ENCODE data around the gene NACAD.
"Not testable (repeated sequence)": the region's sequence is repeated elsewhere in the genome, so short reads cannot be mapped to it uniquely, and the experiment has no call there.

Gene NACAD

DNA sequence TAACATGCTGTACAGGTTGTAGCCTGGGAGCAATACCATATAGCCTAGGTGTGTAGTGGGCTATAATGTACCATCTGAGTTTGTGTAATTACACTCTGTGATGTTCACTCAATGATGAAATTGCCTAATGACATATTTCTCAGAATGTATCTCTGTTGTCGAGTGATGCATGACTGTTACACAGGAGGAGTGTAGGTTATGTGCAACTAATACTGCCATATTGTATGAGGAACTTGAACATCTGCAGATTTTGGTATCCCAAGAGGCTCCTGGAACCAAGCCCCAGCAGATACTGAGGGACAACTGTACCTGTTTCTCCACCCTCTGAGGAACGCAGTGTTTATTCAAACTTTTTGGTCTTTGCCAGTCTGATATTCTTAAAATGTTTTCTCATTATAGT, 38.6 kb downstream of the NACAD start:
- no peak for DNase-seq

GRCh38 chr7:45048748-45049147, 40.0 kb downstream of the NACAD start:
- DNase-seq: no peak

DNA sequence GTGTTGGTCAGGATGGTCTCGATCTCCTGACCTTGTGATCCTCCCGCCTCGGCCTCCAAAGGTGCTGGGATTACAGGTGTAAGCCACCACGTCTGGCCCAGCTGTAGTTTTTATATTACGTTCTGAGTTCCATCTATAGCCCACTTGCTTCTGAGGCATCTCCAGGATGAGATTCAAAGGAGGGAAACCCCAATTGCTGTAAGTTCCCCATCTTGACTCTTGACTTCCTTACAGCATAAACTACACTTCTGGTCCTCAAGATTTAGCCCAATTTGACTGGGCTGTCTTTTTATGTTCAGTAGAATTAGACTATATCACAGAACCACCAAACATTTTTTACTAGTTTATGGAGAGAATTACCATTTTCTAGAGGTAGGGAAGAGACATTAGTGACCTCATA, 44.4 kb downstream of the NACAD start:
- DNase-seq: no peak

DNA sequence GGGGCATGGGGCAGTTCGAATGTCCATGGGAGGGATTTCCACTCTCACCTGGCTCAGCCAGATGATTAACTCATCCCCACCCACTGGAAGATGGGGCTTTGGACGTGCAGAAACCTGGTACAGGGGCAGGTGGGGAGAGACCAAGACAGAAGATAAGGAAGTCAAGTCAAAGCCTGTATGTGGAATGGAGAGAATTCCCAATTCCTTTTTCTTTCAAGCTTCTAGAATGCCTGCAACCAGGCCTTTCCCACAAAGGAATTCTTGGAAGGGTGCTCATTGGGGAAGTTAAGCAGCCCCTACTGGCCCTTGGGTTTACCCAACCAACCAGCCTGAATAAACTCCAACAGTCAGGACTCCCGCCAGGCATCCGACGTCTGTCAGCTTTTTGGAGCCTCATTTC, 49.7 kb downstream of the NACAD start:
- no peak for DNase-seq

DNA sequence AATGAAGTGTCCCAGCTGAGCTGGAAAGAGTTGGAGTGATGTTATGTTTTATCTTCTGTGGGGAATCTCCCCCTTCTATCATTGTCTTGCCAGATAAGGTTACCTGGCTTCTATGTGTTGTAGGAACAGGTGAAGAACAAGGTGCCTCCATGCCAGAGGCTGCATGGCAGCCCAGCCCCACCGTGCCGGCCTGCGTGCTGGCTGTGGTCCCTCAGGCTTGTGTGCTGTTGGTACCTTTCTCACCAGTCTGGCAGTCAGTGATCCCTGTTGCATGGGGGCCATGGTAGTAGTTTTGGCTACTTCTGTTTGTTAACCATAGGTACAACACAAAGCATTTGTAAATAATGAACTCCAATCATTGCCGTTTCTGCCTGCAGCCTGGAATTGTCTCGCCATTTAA, 50.9 kb downstream of the NACAD start:
- DNase-seq: no peak

GRCh38 chr7:45036796-45037195, 52.0 kb downstream of the NACAD start:
- DNase-seq: no peak

GRCh38 chr7:45036317-45036716, 52.5 kb downstream of the NACAD start:
- peak; percentile 3 for DNase-seq

DNA sequence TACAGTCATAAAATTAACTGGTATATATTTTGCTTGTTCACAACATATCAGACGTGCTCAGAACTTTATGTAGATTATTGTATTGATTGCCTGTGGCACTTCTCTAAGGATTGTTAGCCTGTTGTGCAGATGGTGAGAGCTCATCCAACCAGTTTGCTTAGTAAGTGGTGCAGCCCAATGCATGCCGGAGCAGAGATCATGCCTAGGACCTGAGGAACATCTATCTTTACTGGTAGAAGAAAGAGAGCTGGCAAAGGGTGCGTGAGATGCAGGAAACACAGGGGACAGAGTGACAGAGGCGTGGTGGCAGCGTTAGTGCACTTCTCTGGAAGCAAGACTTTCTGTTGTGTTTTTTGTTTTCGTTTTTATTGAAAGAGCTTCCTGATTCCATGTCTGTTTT, 52.9 kb downstream of the NACAD start:
- no peak for DNase-seq

DNA sequence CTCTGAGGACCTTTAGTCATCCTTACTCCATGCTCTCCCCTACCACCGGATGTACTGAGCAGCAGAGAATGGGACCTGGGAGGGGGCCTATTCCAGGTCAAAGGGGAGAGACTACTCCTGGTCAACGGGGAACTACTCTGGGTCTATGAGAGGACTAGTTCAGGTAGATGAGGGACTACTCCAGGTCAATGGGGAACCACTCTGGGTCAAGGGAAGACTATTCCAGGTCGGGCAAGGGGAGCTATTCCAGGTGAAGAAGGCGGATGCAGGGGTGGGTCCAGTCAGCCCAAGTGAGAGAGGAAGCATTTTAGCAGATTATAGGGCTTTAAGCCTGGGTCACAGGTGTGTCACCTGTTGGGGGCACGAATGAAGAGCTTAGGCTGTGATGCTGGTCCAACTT, 53.4 kb downstream of the NACAD start:
- no peak for DNase-seq

DNA sequence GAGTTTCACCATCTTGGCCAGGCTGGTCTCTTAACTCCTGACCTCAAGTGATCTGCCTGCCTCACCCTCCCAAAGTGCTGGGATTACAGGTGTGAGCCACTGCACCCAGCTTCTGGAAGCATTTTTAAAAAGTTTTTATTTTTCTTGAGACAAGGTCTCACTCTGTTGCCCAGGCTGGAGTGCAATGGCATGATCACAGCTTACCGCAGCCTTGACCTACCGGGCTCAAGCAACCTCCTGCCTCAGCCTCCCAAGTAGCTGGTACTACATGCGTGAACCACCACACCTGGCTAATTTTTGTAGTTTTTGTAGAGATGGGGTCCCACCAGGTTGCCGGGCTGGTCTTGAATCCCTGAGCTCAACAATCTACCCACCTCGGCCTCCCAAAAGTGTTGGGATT, 54.1 kb downstream of the NACAD start:
- DNase-seq: not testable (repeated sequence)

- DNase-seq: no peak
Observed at GRCh38 chr7:45033931-45034290, 54.9 kb downstream of the NACAD start.

DNA sequence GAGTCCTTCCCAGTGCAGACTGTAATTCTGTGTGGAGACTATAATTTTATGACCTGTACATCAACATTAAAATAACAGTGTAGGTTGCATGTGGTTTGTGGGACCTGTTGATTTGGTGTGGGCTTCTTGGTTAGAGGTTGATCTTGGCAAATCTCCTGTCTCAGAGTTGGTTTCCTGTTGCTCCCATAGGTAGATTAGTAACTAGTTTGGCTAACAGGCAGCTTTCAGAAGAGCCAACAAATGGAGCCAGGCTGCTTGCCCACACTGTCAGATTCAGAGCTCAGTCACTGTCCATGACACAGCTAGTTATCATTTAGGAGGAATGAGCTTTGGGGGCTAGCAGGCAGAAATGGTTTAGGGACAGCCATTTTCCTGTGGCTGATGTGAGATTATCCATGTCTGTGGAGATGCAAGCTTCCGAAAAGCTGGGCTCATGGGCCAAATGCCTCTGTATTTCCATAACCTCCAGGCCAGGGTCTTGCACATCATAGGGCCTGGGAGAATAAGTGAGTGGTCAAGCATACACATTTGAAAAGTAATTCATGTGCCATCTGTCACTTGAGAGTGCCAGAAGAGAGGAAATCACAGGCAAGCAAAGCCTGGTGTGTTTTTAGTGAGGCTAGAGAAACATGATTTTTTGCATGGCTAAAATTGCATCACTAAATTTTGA, 55.4 kb downstream of the NACAD start:
- DNase-seq: no peak

DNA sequence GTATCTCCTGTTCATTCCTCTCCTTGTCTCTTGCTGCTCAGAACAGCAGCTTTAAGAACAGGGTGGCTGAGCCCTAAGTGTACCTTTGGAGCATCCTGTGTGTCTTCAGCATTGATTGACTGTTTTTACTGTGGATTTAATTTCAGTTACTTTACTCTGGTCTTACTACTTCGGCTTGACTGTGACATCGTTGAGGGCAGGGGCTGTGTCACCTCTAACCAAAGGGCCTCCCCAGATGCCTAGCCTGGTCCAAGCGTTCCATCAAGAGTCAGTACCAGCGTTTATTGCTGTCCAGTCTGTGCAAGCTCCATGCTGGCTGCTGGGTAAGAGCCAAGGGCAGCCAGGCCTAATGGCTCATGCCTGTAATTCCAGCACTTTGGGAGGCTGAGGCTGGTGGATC, 56.3 kb downstream of the NACAD start:
- no peak for DNase-seq

- peak; percentile 3 for DNase-seq
Observed at GRCh38 chr7:45031829-45032228, 56.9 kb downstream of the NACAD start.
